KMS-11 (cell line): ENCODE data around the gene PLA2G15.

Experiments
- H2AFZ ChIP-seq: fragments of 200-600 bp; sonication (generic); 2 replicates; pipeline ENCODE4 v1.6.1; 2016; ENCODE audit warnings: antibody characterized with exemption, mixed run types, low read depth
- H3K27ac ChIP-seq: fragments of 200-600 bp; sonication (generic); 2 replicates; pipeline ENCODE4 v1.6.1; 2016; ENCODE audit warnings: mild to moderate bottlenecking, mixed run types
- H3K27me3 ChIP-seq: fragments of 200-600 bp; sonication (generic); 2 replicates; pipeline ENCODE4 v1.6.1; 2017; ENCODE audit warnings: mild to moderate bottlenecking, low read depth, mixed run types, moderate library complexity; ENCODE audit not compliant: insufficient read depth
- H3K36me3 ChIP-seq: fragments of 200-600 bp; sonication (generic); 2 replicates; pipeline ENCODE4 v1.6.1; 2017; ENCODE audit warnings: mild to moderate bottlenecking, mixed run types; ENCODE audit not compliant: insufficient read depth
- H3K4me1 ChIP-seq: fragments of 200-600 bp; sonication (generic); 2 replicates; pipeline ENCODE4 v1.6.1; 2016; ENCODE audit warnings: mild to moderate bottlenecking, low read depth, mixed run types; ENCODE audit not compliant: poor library complexity, severe bottlenecking
- H3K4me2 ChIP-seq: fragments of 200-600 bp; sonication (generic); 2 replicates; pipeline ENCODE4 v1.7.0; 2016; ENCODE audit warnings: mild to moderate bottlenecking, mixed run types
- H3K4me3 ChIP-seq: fragments of 200-600 bp; sonication (generic); IDR thresholded peaks from 2 replicates; pipeline ENCODE4 v1.6.1; 2017; ENCODE audit warnings: low read depth, low read length, mixed read lengths; ENCODE audit not compliant: insufficient read depth
- H3K79me2 ChIP-seq: fragments of 200-600 bp; sonication (generic); 2 replicates; pipeline ENCODE4 v1.6.1; 2016; ENCODE audit warnings: low read depth, mixed run types; ENCODE audit not compliant: insufficient read depth
- H3K9ac ChIP-seq: fragments of 200-600 bp; sonication (generic); 2 replicates; pipeline ENCODE4 v1.6.1; 2016; ENCODE audit warnings: mild to moderate bottlenecking, mixed run types
- H4K20me1 ChIP-seq: fragments of 200-600 bp; sonication (generic); 2 replicates; pipeline ENCODE4 v1.6.1; 2016; ENCODE audit warnings: mild to moderate bottlenecking, mixed run types; ENCODE audit not compliant: insufficient read depth
- CTCF ChIP-seq: fragments of 200-600 bp; sonication (generic); conservative IDR thresholded peaks from 2 replicates; pipeline ENCODE4 v1.6.1; 2017; ENCODE audit warnings: low read depth, mild to moderate bottlenecking, antibody characterized with exemption, low read length, moderate library complexity, mixed read lengths

PLA2G15 gene

GRCh38 chr16:68233085-68233834, 11.9 kb upstream of the PLA2G15 start:
- Histone ChIP-seq H3K4me1 (peaks cover 18% of the 10 kb centered on the region), H3K9ac (no peak overlapping the region), H2AFZ (no peak overlapping the region), H3K4me3 (no peak overlapping the region), H4K20me1 (no peaks in the 10 kb centered on the region), H3K4me2 (no peak overlapping the region), H3K27ac (no peak overlapping the region), H3K79me2 (no peaks in the 10 kb centered on the region), H3K36me3 (no peaks in the 10 kb centered on the region), H3K27me3 (no peaks in the 10 kb centered on the region)
- no peak for TF ChIP-seq CTCF

GRCh38 chr16:68233835-68234187, 11.4 kb upstream of the PLA2G15 start:
- Histone ChIP-seq H3K36me3 (no peaks in the 10 kb centered on the region), H3K27me3 (no peaks in the 10 kb centered on the region), H3K27ac (no peak overlapping the region), H2AFZ (no peak overlapping the region), H3K9ac (no peak overlapping the region), H3K79me2 (no peaks in the 10 kb centered on the region), H4K20me1 (no peaks in the 10 kb centered on the region), H3K4me2 (no peak overlapping the region), H3K4me3 (no peak overlapping the region), H3K4me1 (peaks cover 24% of the 10 kb centered on the region)
- no peak for TF ChIP-seq CTCF

GRCh38 chr16:68234188-68235107, 10.7 kb upstream of the PLA2G15 start:
- Histone ChIP-seq H3K9ac (no peak overlapping the region), H3K36me3 (no peaks in the 10 kb centered on the region), H3K79me2 (no peaks in the 10 kb centered on the region), H4K20me1 (no peaks in the 10 kb centered on the region), H3K4me1 (peaks cover 26% of the 10 kb centered on the region), H3K27me3 (no peaks in the 10 kb centered on the region), H3K4me2 (no peak overlapping the region), H3K27ac (no peak overlapping the region), H2AFZ (no peak overlapping the region), H3K4me3 (no peak overlapping the region)
- no peak for TF ChIP-seq CTCF

- H3K36me3 ChIP-seq, result no peaks in the 10 kb centered on the region
- H3K79me2 ChIP-seq, result no peaks in the 10 kb centered on the region
- no peak overlapping the region for H3K27ac ChIP-seq
- no peaks in the 10 kb centered on the region for H3K27me3 ChIP-seq
- H3K9ac ChIP-seq, result no peak overlapping the region
- H3K4me3 ChIP-seq, result no peak overlapping the region
- H2AFZ ChIP-seq, result no peak overlapping the region
- H3K4me1 ChIP-seq, result peaks cover 26% of the 10 kb centered on the region
- no peak for TF ChIP-seq CTCF
- H3K4me2 ChIP-seq, result no peak overlapping the region
- H4K20me1 ChIP-seq, result no peaks in the 10 kb centered on the region
Measured at GRCh38 chr16:68235108-68235886, 9.9 kb upstream of the PLA2G15 start.
